HCT116 (cell line): ENCODE measurements around the gene ZNF697.

Experiments used
- EGR1 ChIP-seq: IDR thresholded peaks from 2 replicates; pipeline ENCODE4 v1.6.1; 2012; ENCODE audit warnings: low read depth
- EZH2 ChIP-seq: fragments of 200-600 bp; sonication (generic); IDR thresholded peaks from 2 replicates; pipeline ENCODE4 v1.6.1; 2017; ENCODE audit warnings: antibody characterized with exemption, mixed run types
- EZH2phosphoT487 ChIP-seq: fragments of 200-600 bp; IDR thresholded peaks from 2 replicates; pipeline ENCODE4 v1.6.1; 2018; ENCODE audit warnings: antibody characterized with exemption, borderline replicate concordance
- JUND ChIP-seq: IDR thresholded peaks from 2 replicates; pipeline ENCODE4 v1.6.1; 2012
- MAX ChIP-seq: IDR thresholded peaks from 2 replicates; pipeline ENCODE4 v1.6.1; 2012
- POLR2A ChIP-seq: IDR thresholded peaks from 2 replicates; pipeline ENCODE4 v1.7.0; 2011; ENCODE audit warnings: borderline replicate concordance; ENCODE audit not compliant: insufficient read depth, insufficient read length; ENCODE audit errors: extremely low read depth
- REST ChIP-seq: IDR thresholded peaks from 2 replicates; pipeline ENCODE4 v1.6.1; 2012; ENCODE audit warnings: low read depth
- SRF ChIP-seq: IDR thresholded peaks from 2 replicates; pipeline ENCODE4 v1.6.1; 2012; ENCODE audit warnings: low read depth
- ZFX ChIP-seq: fragments of 450-650 bp; IDR thresholded peaks from 2 replicates; pipeline ENCODE4 v1.6.1; 2017
- ZNF274 ChIP-seq: fragments of 200-500 bp; sonication (Bioruptor generic); IDR thresholded peaks from 2 replicates; pipeline ENCODE4 v1.6.1; 2014; ENCODE audit warnings: mild to moderate bottlenecking, low read depth, low read length, inconsistent platforms
- TF ChIP-seq, protein P1 (sequence below), 3 experiments: fragments of 200-600 bp in 1 of 3; sonication (generic) in 1 of 3; IDR thresholded peaks in 2 of 3; conservative IDR thresholded peaks in 1 of 3; 2 replicates each; pipeline ENCODE4 v1.5.1; 2012 to 2017; ENCODE audit warnings: low read depth in 2 of 3, low read length in 2 of 3, antibody characterized with exemption in 1 of 3, borderline replicate concordance in 1 of 3, control low read depth in 1 of 3, mild to moderate bottlenecking in 1 of 3, mixed read lengths in 1 of 3, mixed run types in 1 of 3, moderate library complexity in 1 of 3; ENCODE audit not compliant: insufficient read depth in 1 of 3
- TF ChIP-seq, protein P2 (sequence below): IDR thresholded peaks from 2 replicates; pipeline ENCODE4 v1.6.1; 2012

- TF ChIP-seq, protein P1, sequence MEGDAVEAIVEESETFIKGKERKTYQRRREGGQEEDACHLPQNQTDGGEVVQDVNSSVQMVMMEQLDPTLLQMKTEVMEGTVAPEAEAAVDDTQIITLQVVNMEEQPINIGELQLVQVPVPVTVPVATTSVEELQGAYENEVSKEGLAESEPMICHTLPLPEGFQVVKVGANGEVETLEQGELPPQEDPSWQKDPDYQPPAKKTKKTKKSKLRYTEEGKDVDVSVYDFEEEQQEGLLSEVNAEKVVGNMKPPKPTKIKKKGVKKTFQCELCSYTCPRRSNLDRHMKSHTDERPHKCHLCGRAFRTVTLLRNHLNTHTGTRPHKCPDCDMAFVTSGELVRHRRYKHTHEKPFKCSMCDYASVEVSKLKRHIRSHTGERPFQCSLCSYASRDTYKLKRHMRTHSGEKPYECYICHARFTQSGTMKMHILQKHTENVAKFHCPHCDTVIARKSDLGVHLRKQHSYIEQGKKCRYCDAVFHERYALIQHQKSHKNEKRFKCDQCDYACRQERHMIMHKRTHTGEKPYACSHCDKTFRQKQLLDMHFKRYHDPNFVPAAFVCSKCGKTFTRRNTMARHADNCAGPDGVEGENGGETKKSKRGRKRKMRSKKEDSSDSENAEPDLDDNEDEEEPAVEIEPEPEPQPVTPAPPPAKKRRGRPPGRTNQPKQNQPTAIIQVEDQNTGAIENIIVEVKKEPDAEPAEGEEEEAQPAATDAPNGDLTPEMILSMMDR (IDR thresholded peaks at IDR 0.05 in 2 of 3, conservative IDR thresholded peaks at IDR 0.05 in 1 of 3; ENCODE audit: borderline replicate concordance in 1 of 3, insufficient read depth in 1 of 3, low read depth in 2 of 3, low read length in 2 of 3) = no peak
- TF ChIP-seq ZFX = no peak
- no peak for TF ChIP-seq EGR1
- no peak for TF ChIP-seq MAX
- no peak for TF ChIP-seq EZH2
- TF ChIP-seq POLR2A = no peak
- TF ChIP-seq, protein P2, sequence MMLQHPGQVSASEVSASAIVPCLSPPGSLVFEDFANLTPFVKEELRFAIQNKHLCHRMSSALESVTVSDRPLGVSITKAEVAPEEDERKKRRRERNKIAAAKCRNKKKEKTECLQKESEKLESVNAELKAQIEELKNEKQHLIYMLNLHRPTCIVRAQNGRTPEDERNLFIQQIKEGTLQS = no peak
- TF ChIP-seq JUND = no peak
- TF ChIP-seq SRF = no peak
- TF ChIP-seq REST = no peak
- no peak for TF ChIP-seq EZH2phosphoT487
- no peak for TF ChIP-seq ZNF274
Measured at GRCh38 chr1:119573886-119574285, 74.2 kb downstream of the ZNF697 start.
